ENCODE measurements around the gene PMIS2. TPM values are rescaled to one million over a fixed set of nuclear protein-coding genes. Genes with fewer than 3 reads are reported as not detected.

Gene PMIS2
- total and polyA plus RNA-seq, 2 of the 8 experiments (the other 6 are each of a cell fraction or from before 2014, with no cell fraction given), result not detected

DNA sequence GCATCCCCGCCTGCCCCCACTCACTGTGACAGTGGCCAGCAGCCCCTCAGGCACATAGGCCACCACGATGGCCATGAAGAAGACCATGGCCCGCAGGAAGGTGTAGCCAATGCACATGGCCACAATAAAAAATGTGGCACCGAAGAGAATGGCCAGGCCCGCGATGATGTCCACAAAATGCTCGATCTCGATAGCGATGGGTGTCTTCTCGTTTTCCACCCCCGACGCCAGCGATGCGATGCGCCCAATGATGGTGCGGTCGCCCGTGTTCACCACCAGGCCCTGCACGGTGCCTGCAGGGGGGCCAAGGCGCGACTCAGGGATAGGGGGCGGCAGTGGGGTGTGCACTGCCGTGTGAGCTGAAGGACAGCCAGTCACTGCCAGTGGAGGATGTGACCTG lies 26.2 kb upstream of the PMIS2 start (continued):
- TF ChIP-seq, protein P1, sequence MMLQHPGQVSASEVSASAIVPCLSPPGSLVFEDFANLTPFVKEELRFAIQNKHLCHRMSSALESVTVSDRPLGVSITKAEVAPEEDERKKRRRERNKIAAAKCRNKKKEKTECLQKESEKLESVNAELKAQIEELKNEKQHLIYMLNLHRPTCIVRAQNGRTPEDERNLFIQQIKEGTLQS (IDR thresholded peaks at IDR 0.05; ENCODE audit: insufficient read depth, low read depth, low read length), result no peak
- no peak for TF ChIP-seq CBX8 (IDR thresholded peaks at IDR 0.05; ENCODE audit: borderline replicate concordance, low read depth, low read length)
- no peak for TF ChIP-seq RAD21 (IDR thresholded peaks at IDR 0.05 in 1 of 2, conservative IDR thresholded peaks at IDR 0.05 in 1 of 2; ENCODE audit: low read depth in 2 of 2, low read length in 2 of 2)
- no peak for TF ChIP-seq RFX5 (IDR thresholded peaks at IDR 0.05; ENCODE audit: borderline replicate concordance, low read depth, low read length)
- no peak for TF ChIP-seq NRF1 (IDR thresholded peaks at IDR 0.05; ENCODE audit: low read depth, low read length)
- TF ChIP-seq SP4 (IDR thresholded peaks at IDR 0.05; ENCODE audit: low read length), result no peak
- no peak for TF ChIP-seq GTF2F1 (IDR thresholded peaks at IDR 0.05; ENCODE audit: borderline replicate concordance, low read depth, low read length)
